Heart left ventricle (tissue), 13 donors: ENCODE results near the gene PXMP4.

Experiments used
- CTCF ChIP-seq, 12 donors: fragments of 200-600 bp; sonication (generic) in 4 of 12; IDR thresholded peaks; one replicate each; pipeline versions ENCODE4 v1.5.0 to v1.8.0; 2018 to 2022; ENCODE audit warnings: antibody characterized with exemption in 12 of 12, mild to moderate bottlenecking in 5 of 12
- POLR2A ChIP-seq, 2 donors: fragments of 450-650 bp; IDR thresholded peaks; one replicate each; pipeline ENCODE4 v1.6.1; 2017; ENCODE audit warnings: antibody characterized with exemption in 2 of 2, mild to moderate bottlenecking in 2 of 2, moderate library complexity in 2 of 2
- donor health status: ischemic (EF 13 %, LVEDD 7.1; RV severe dilation, severe dysfunction).
- donor health status: DM: no; HTN: yes; CAD: no.
- donor health status: DM: no; HTN: no; CAD: no.
- donor health status: ischemic (EF 25% LVEDD 6.9; RV normal size, moderate dysfunction).
- donor health status: ischemic (EF 25% LVEDD 5.7; RV mildly dilated, moderate dysfunction).
- donor health status: ischemic (EF 35%, LVEDD 5.7; RV mildly dilated, moderate dysfunction).
- donor health status: nonischemic (EF 11% LVEDD 7.7; RV severe dilation, severe dysfunction).
- donor health status: DM: yes; HTN: yes; CAD: no.
- donor health status: PGD.
- donor health status: ischemic (EF 29% LVEDD 5.4; RV normal size, mild dysfunction).
- donor health status: nonischemic (EF 23%, LVEDD 6.1; RV moderate dilation, normal function).

GRCh38 chr20:33681288-33681687 is 38.8 kb downstream of the PXMP4 start:
- no peak for TF ChIP-seq CTCF (IDR thresholded peaks at IDR 0.05)
- TF ChIP-seq POLR2A (IDR thresholded peaks at IDR 0.05): no peak
